Measurements from ENCODE around the gene PLIN3.
A peak's percentile ranks its signal among the peaks of the same experiment; 100 is the strongest.
"Not testable (repeated sequence)": the region's sequence is repeated elsewhere in the genome, so short reads cannot be mapped to it uniquely, and the experiment has no call there.

The PLIN3 gene

GRCh38 chr19:4852484-4852883, 15.0 kb downstream of the PLIN3 start:
- no peak overlapping the region for H3K4me3 ChIP-seq (replicated peaks in 1 of 2; ENCODE audit: low read depth in 2 of 2, low read length in 2 of 2)
- DNase-seq (ENCODE audit: low read depth in 2 of 2) = no peak
- TF ChIP-seq CTCF (IDR thresholded peaks at IDR 0.05; ENCODE audit: low read depth, low read length) = no peak

GRCh38 chr19:4851551-4852290, 15.7 kb downstream of the PLIN3 start:
- peak; percentile 61 to 67 for DNase-seq (ENCODE audit: low read depth in 2 of 2)
- peak; percentile 88 for TF ChIP-seq CTCF (IDR thresholded peaks at IDR 0.05; ENCODE audit: low read depth, low read length)
- H3K4me3 ChIP-seq (replicated peaks in 1 of 2; ENCODE audit: low read depth in 2 of 2, low read length in 2 of 2) = no peak overlapping the region

- H3K4me3 ChIP-seq (replicated peaks in 1 of 2; ENCODE audit: low read depth in 2 of 2, low read length in 2 of 2) = no peak overlapping the region
- TF ChIP-seq CTCF (IDR thresholded peaks at IDR 0.05; ENCODE audit: low read depth, low read length) = no peak
- DNase-seq (ENCODE audit: low read depth in 2 of 2) = no peak
Measured at GRCh38 chr19:4849019-4849418, 18.4 kb downstream of the PLIN3 start.

GRCh38 chr19:4847190-4847973, 20.1 kb downstream of the PLIN3 start:
- TF ChIP-seq CTCF (IDR thresholded peaks at IDR 0.05; ENCODE audit: low read depth, low read length) = no peak
- H3K4me3 ChIP-seq (replicated peaks in 1 of 2; ENCODE audit: low read depth in 2 of 2, low read length in 2 of 2) = no peak overlapping the region

GRCh38 chr19:4845975-4846374, 21.5 kb downstream of the PLIN3 start:
- not testable (repeated sequence) for H3K4me3 ChIP-seq (replicated peaks in 1 of 2; ENCODE audit: low read depth in 2 of 2, low read length in 2 of 2)
- peak in 1 of 2 donors; percentile 34 for DNase-seq (ENCODE audit: low read depth in 2 of 2)

More at GRCh38 chr19:4847190-4847973, 20.1 kb downstream of the PLIN3 start:
- DNase-seq (ENCODE audit: low read depth in 2 of 2) = no peak

GRCh38 chr19:4844348-4845179, 22.9 kb downstream of the PLIN3 start:
- H3K4me3 ChIP-seq (replicated peaks in 1 of 2; ENCODE audit: low read depth in 2 of 2, low read length in 2 of 2) = no peak overlapping the region
- TF ChIP-seq CTCF (IDR thresholded peaks at IDR 0.05; ENCODE audit: low read depth, low read length) = no peak
- peak; percentile 22 to 86 for DNase-seq (ENCODE audit: low read depth in 2 of 2)

GRCh38 chr19:4843647-4843965, 23.9 kb downstream of the PLIN3 start:
- no peak for TF ChIP-seq CTCF (IDR thresholded peaks at IDR 0.05; ENCODE audit: low read depth, low read length)
- DNase-seq (ENCODE audit: low read depth in 2 of 2) = no peak
- no peak overlapping the region for H3K4me3 ChIP-seq (replicated peaks in 1 of 2; ENCODE audit: low read depth in 2 of 2, low read length in 2 of 2)
